PC-9 (cell line): ENCODE results near the gene NDUFB8.

Experiments
- CTCF ChIP-seq: fragments of 200-600 bp; sonication (generic); conservative IDR thresholded peaks from 2 replicates; pipeline ENCODE4 v1.6.1; 2017; ENCODE audit warnings: mixed run types, antibody characterized with exemption, mild to moderate bottlenecking, moderate library complexity
- EZH2 ChIP-seq: fragments of 200-600 bp; sonication (generic); IDR thresholded peaks from 2 replicates; pipeline ENCODE4 v1.8.0; 2017; ENCODE audit warnings: antibody characterized with exemption, low read depth

GRCh38 chr10:100487529-100487928 lies 42.1 kb downstream of the NDUFB8 start:
- TF ChIP-seq EZH2 (no peak), CTCF (no peak)
